ENCODE results near the gene RNF10.
"Not testable (repeated sequence)": the region's sequence is repeated elsewhere in the genome, so short reads cannot be mapped to it uniquely, and the experiment has no call there.

Gene RNF10

DNA sequence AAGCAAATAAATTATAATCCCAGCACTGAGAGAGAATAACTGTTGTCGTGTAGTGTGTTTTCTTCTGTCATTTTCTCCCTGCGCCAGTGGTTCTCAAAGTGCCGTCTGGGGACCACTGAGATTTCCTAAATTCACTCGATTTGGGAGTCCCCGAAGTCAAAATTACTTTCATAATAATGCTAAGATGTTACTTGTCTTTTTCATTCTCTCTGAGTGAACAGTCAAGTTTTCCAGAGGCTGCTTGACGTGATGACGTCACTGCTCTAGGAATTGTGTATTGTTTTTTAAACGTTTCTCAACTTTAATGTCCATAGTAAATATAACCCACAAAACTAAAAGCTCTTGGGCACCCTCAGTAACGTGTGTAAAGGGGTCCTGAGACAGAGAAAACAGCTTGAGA lies 47.8 kb downstream of the RNF10 start:
- no peak for DNase-seq

DNA sequence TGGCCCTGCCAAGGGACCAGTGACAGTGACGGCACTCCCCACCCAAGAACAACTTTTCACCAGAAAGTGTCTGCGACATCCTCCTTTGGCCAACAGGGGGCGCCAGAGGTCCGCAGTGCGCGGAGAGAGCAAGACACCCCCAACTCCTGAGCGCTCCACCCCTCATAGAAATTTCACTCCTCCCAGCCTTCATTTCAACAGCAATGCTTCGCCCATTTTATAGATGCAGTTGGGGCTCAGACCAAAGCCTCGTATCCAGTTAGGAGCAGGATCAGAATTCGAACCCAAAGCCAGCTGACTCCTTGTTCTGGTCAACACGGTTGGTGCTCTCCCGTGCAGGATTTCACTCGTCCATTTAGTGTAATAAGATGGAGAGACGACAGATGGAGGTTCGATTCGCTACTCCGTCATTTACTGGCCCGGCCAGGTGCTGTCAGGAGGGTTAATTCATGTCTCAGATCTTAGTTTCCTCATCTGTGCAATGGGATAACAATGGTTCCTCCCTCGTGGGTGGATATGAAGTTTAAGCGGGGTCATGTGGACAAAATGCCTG lies 49.4 kb downstream of the RNF10 start:
- peak; percentile 50 for DNase-seq

DNA sequence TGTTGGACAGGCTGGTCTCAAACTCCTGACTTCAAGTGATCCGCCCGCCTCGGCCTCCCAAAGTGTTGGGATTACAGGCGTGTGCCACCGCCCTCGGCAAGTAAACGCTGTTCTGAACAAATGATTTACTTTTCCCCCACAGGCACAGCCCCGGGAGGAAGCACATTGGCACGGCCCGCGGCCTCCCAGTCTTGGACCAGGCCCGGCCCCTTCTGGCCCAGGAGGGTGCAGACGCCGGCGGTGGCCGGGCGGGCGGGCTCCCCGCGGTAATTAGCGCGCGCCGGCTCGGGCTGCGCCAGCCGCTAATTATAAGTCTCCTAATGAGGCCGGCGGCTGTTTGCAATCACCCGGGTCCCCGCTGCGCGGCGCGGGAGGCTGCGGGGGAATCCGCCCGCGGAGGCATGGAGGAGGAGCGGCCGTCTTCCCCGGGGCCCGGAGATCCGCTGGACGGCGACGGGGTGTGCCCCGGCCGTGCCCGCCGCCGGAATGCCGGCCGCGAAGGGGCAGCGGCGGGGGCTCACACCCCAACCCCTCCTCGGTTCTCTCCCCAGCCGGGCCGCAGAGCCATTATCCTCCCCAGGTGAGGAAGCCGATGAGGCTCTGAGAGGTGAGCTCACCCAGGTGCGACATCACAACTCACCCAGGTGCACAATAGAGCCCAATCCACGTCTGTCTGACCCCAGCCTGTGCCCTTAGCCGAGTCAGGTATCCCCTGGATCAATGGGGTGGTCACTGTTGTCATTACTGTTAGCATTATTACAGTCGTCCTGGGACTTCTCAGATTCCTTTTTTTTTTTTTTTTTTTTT lies 50.4 kb downstream of the RNF10 start:
- no peak for DNase-seq

DNA sequence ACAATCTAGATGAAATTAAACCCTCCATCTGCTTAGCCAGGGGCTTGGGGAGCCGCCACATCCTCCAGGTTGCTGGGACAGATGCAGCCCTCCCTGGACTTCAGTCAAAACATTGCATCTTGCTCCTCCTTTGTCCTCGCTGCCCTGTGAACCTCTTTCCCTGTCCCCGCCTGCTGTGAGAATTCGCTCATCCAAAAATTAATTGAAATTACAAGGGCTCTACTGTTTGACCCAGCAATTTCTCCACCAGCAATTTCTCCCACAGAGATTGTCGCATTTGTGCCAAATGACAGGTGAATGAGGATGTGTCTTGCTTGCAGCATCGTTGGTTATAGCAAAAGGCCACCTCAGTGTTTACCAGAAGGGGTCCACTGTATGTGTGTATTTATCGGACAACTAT lies 52.0 kb downstream of the RNF10 start:
- no peak for DNase-seq

DNA sequence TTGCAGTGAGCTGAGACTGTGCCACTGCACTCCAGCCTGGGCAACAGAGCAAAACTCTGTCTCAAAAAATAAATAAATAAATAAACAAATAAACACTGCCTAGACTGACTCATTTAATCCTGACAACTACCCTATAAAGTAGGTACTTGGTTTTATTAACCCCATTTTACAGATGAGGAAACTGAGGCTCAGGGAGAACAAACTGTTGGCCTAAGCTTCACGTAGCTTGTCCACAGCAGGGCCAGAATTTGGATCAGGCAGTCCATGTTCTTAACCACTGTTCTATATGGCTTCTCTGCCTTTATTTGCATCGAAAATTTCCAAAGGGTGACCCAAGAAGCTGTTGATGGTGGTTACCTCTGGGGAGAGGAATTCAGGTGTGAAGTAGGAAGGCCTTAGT lies 52.7 kb downstream of the RNF10 start:
- DNase-seq = no peak

DNA sequence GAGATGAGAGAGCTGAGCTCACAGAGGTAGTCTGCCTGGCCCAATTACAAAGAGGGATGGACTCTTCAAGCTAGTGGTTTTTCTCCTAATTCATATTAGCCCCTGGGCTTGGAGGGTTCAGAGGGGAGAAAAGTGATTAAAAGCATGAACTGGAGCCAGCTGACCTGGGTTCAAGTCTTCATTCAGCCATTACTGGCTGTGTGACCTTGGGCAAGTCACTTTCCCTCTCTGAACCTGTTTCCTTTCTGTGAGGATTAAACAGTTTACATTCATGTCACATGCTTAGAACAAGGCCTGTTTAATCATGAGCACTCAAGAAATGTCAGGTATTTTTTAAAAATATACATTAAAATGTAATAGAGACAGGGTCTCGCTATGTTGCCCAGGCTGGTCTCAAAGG lies 54.2 kb downstream of the RNF10 start:
- DNase-seq = no peak

DNA sequence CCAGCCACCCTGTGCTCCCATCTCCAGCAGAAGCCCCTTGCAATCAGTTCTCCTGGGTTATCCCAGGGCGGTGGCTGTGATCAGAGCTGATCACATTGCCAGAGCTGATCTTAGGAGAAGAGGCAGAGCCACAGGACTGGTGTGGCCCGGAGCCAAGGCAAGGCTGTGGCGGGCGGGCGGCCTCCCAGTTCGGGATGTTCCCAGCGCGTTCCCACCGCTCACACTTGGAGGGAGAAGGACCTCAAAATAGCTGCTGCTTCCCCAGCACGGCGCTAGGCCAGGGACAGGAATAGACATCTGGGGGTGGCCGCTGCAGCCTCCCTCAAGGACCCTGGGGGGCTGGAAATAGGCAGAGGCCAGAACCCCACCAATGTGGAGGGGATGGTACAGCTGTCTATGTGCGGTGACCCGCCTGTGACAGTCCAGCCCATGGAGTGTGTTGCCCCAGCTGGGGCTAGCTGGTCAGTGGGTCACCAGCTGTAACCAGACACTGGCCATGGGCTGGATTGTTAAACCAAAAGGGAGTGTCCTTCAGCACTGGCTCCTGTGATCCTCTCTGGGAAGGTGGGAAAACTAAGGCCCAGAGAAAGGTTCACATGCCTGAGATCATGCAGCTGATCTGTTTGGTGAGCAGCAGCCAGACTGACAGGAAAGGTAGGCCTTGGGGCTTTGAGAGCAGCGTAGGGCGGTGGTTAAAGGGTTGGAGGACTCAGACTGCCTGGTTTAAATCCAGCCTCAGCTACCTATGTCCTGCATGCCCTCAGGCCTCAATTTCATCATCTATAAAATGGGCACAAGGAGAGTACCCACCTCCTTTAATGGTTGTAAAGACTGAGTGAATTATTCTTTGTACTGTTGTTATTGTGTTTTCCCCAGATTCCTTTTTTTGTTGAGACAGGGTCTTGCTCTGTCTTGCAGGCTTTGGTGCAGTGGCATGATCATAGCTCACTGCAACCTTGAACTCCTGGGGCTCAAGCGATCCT lies 55.1 kb downstream of the RNF10 start:
- DNase-seq = no peak

DNA sequence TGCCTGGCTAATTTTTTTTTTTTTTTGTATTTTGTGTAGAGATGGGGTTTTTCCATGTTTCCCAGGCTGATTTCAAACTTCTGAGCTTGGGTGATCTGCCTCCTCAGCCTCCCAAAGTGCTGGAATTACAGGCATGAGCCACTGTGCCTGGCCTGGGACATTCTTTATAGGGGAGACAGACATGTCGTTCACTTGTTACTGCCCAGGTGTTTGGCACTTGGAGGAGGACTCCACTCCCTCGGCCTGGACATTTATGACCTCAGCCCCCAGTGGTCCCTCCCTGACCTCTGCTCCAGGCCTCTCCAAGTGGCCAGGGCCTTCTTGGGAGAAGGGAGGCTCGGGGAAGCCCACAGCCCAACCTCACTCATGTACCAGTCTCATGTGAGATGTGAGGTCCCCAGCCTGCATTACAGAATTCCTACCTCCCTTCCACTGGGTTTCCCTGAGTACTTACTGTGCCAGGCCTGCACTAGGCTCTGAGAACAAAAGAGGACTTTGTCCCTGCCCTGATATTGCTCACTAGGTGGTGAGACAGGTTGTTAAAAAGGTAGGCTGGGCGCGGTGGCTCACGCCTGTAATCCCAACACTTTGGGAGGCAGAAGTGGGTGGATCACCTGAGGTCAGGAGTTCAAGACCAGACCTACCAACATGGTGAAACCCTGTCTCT lies 56.7 kb downstream of the RNF10 start:
- no peak for DNase-seq

DNA sequence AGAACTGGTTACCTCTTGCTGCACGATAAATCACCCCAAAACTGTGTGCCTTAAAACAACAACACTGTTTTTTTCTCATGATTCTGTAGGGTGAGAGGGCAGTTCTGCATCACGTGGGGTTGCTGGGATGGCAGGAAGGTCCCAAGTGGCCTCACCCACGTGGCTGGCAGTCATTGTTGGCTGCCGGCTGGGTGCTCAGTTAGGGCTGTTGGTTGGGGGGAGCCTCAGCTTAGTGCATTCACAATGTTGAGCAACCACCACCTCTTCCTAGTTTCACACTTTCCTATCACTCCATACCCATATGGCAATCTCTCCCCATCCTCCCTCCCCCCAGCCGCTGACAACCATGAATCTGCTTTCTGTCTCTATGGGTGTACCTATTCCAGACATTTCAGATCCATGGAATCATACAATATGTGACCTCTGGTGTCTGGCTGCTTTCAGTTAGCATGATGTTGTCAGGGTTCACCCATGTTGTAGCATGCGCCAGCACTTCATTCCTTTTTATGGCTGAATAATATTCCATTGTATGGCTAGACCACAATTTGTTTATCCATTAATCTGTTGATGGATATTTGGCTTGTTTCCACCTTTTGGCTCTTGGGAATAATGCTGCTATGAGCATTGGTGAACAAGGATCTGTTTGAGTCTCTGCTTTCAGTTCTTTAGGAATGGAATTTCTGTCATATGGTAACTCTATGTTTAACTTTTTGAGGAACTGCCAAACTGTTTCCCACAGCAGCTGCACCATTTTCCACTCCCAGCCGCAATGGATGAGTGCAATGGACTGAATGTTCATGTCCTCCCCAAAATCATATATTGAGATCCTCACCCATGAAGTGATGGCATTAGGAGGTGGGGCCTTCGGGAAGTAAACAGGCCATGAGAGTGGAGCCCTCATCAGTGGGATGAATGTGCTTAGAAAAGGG lies 58.2 kb downstream of the RNF10 start:
- DNase-seq = no peak

DNA sequence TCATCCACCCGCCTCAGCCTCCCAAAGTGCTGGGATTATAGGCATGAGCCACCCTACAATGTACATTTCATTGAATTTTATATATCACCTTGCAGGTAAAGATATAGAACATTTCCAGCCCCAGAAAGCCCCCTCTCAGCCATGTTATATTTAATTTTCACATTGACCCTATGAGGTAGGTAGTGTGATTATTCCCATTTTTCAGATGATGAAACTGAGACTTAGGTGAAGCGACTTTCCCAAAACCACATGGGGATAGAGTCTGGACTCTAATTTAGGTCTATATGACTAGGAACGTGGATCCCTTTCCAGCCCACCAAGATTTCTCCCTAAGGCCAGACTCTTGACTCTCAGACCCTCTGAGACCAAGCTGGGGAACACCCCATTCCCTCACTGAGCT lies 62.7 kb downstream of the RNF10 start:
- no peak for DNase-seq

DNA sequence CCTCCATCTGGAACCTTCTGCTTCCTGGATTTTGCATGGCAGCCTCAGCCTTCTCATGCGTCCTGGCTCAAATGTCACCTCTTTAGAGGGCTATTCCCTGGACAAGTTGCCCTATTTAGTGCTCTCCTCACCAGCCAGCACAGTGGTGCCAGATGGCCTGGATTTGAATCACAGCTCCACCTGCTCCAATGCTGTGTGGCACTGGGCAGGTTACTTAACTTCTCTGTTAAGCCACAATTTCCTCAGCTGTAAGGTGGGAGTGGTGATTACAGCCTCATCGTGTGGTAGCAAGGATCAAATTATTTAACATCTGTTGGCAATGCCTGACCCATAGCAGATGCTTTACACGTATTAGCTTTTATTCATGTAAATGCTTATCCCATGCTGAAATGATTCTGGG lies 63.7 kb downstream of the RNF10 start:
- no peak for DNase-seq

DNA sequence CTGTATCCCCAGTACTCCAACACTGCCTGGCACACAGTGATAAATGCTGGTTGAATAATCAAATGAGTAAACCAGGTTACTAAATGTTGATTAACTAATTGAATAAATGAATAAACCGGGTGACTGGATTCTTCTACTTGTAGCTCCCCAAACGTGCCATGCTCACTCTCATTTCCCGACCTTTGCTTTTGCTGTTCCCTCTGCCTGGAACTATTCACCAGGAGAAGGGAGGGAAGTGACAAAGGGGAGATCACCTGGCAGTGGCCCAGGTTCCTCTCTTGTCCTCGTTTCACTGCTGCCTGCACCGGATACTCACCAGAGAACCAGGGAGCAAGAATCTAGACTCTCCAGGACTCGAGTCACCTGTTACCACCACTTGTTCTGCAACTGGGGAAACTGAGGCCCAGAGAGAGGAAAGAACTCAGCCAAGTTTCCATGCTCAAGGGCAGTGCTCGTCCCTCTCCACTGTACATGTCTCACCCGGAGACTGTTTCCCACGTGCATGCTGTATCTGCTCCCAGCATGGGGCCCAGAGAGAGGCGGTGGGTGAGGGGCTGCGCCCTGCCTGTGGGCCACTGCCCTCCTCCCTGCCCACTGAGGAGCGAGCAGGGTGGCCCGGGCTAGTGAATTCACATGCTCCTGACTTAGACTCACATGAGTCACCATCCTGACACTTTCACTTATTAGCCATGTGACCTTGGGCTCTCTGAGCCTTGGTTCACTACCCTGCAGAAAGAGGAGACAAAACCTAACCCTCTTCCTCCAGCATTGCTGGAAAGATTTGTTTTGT lies 64.7 kb downstream of the RNF10 start:
- DNase-seq = no peak

DNA sequence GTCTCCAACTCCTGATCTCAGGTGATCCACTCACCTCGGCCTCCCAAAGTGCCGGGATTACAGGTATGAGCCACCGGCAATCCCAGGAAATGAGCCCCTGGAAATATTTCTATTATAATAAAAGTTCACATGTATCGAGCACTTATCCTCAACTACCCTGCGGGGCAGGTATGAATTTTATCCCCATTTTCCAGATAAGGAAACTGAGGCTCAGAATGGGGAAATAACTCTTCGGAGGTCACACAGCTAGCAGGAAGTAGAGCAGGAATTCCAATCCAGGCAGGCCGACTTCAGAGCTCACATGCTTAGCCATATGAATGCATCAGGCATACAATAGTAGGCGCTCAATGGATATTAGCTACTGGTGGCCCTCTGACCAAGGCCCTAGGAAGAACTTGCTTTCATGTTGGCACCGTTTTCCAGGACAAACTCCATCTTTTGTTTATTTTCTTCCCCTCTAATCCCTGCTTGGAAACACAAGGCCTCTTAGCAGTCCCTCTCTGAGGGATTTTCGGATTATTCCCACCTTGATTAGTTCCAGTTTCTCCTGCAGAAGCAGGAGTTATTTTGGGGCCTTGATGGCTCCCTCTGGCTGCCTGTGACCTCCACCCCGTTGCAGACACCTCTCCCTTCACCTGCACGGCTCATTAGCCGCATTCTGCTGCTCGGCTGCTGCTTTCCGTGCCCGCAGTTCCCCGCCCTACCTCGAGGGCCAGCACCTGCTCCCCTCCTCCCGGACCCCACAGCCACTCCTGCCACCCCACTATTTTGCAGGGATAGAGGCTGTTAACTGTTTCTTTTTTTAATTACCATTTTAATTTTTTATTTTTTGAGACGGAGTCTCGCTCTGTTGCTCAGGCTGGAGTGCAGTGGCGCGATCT lies 65.8 kb downstream of the RNF10 start:
- no peak for DNase-seq

DNA sequence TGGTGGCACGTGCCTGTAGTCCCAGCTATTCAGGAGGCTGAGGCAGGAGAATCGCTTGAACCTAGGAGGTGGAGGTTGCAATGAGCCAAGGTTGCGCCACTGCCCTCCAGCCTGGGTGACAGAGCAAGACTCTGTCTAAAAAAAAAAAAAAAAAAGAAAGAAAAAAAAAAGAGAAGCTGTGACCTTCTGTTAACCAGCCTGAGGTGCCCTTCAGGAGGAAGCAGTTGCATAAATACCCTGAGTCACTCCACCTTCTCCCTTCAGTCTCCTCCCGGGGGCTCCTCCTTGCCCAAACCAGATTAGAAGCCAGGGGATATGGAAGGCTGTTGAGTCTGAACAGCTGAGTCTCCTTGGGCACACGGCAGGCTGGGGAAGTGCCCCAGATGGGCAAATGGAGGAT lies 68.3 kb downstream of the RNF10 start:
- peak; percentile 67 for DNase-seq

DNA sequence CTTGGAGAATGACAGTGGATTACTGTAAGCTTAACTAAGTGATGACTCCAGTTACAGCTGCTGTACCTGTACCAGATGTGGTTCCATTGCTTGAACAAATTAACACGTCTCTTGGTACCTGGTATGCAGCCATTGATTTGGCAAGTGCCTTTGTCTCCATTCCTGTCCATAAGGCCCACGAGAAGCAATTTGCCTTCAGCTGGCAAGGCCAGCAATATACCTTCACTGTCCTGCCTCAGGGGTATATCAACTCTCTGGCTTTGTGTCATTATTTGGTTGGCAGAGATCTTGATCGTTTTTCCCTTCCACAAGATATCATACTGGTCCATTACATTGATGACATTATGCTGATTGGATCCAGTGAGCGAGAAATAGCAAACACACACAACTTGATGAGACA lies 76.4 kb downstream of the RNF10 start:
- no peak for DNase-seq

DNA sequence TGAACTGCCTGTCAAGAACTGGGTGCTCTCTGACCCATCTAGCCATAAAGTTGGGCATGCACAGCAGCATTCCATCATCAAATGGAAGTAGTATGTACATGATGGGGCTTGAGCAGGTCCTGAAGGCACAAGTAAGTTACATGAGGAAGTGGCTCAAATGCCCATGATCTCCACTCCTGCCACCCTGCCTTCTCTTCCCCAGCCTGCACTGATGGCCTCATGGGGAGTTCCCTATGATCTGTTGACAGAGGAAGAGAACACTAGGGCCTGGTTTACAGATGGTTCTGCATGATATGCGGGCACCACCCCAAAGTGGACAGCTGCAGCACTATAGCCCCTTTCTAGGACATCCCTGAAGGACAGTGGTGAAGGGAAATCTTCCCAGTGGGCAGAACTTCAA lies 77.4 kb downstream of the RNF10 start:
- DNase-seq = not testable (repeated sequence)

DNA sequence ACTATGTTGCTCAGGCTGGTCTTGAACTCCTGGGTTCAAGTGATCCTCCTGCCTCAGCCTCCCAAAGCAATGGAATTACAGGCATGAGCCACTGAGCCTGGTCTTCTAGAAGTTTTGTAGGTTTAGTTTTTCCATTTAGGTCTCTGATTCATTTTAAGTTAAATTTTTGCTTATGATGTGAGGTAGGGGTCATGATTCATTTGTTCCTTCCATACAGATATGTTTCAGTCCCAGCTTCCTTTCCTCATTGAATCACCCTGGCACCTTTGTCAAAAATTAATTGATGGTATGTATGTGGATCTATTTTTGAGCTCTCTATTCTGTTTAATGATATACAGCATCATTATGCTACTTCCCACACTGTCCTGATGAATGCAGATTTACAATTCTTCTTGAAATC lies 80.7 kb downstream of the RNF10 start:
- DNase-seq = no peak

DNA sequence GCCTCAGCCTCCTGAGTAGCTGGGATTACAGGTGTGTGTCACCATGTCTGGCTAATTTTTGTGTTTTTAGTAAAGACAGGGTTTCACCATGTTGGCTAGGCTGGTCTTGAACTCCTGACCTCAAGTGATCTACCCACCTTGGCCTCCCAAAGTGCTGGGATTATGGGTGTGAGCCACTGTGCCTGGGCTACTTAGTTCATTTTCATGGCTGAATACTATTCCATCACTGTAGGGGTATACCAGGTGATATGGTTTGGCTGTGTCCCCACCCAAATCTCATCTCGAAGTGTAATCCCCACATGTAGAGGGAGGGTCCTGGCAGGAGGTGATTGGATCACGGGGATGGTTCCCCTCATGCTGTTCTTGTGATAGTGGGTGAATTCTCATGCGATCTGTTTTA lies 83.0 kb downstream of the RNF10 start:
- DNase-seq = not testable (repeated sequence)

DNA sequence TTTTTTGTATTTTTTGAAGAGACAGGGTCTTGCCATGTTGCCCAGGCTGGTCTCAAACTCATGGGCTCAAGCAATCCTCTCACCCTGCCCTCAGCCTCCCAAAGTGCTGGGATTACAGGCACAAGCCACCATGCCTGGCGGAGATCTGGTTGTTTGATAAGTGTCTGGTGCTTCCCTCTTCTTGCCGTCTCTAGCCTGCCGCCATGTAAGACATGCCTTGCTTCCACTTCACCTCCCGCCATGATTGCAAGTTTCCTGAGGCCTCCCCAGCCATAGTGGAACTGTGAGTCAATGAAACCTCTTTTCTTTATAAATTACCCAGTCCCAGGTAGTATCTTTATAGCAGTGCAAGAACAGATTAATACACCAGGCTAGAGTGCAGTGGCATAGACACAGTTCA lies 83.6 kb downstream of the RNF10 start:
- DNase-seq = not testable (repeated sequence)
